Neuronal stem cell (in vitro differentiated cells): ENCODE measurements around the gene CFAP70.

Source experiments
- DNase-seq: peaks from one replicate; pipeline ENCODE4 v3.0.0-alpha.2; 2013; ENCODE audit warnings: low spot score
- H2AFZ ChIP-seq: one replicate; pipeline ENCODE4 v1.6.1; 2013; ENCODE audit warnings: mild to moderate bottlenecking, low read length, inconsistent platforms
- H2AK5ac ChIP-seq: 2 replicates; pipeline ENCODE4 v1.6.1; 2013; ENCODE audit warnings: low read depth, mild to moderate bottlenecking, inconsistent platforms, low read length, moderate library complexity, mixed read lengths
- H2BK120ac ChIP-seq: 2 replicates; pipeline ENCODE4 v1.6.1; 2013; ENCODE audit warnings: low read depth, mild to moderate bottlenecking, inconsistent platforms, low read length, moderate library complexity, mixed read lengths
- H2BK12ac ChIP-seq: one replicate; pipeline ENCODE4 v1.6.1; 2013; ENCODE audit warnings: low read length, inconsistent platforms
- H2BK15ac ChIP-seq: 2 replicates; pipeline ENCODE4 v1.6.1; 2013; ENCODE audit warnings: mild to moderate bottlenecking, low read length, inconsistent platforms, mixed read lengths
- H2BK5ac ChIP-seq: one replicate; pipeline ENCODE4 v1.6.1; 2013; ENCODE audit warnings: inconsistent platforms, mild to moderate bottlenecking, low read length, moderate library complexity
- H3K14ac ChIP-seq: one replicate; pipeline ENCODE4 v1.6.1; 2013; ENCODE audit warnings: low read length, inconsistent platforms
- H3K18ac ChIP-seq: 2 replicates; pipeline ENCODE4 v1.6.1; 2013; ENCODE audit warnings: low read length, inconsistent platforms
- H3K23ac ChIP-seq: 2 replicates; pipeline ENCODE4 v1.6.1; 2013; ENCODE audit warnings: low read depth, mild to moderate bottlenecking, mixed read lengths, low read length, inconsistent platforms; ENCODE audit not compliant: poor library complexity
- H3K27ac ChIP-seq: replicated peaks from 3 replicates; pipeline ENCODE4 v1.5.1; 2013; ENCODE audit warnings: low read length, inconsistent platforms
- H3K27me3 ChIP-seq, 3 experiments: 2 replicates each; pipeline ENCODE4 v1.6.1; 2013; ENCODE audit warnings: low read length in 3 of 3, mild to moderate bottlenecking in 2 of 3, inconsistent platforms in 1 of 3, low read depth in 1 of 3, mixed read lengths in 1 of 3, moderate library complexity in 1 of 3; ENCODE audit not compliant: control insufficient read depth in 3 of 3, insufficient read depth in 3 of 3
- H3K36me3 ChIP-seq, 2 donors: replicated peaks in 1 of 2; 2 replicates each; pipeline ENCODE4 v1.6.1; 2013; ENCODE audit warnings: low read length in 2 of 2; ENCODE audit not compliant: control insufficient read depth in 2 of 2, insufficient read depth in 2 of 2
- H3K4ac ChIP-seq: 2 replicates; pipeline ENCODE4 v1.6.1; 2013; ENCODE audit warnings: inconsistent platforms, mild to moderate bottlenecking, low read length, moderate library complexity
- H3K4me1 ChIP-seq, 2 donors: 1 replicate in 1 of 2; 2 replicates in 1 of 2; pipeline ENCODE4 v1.6.1; 2013; ENCODE audit warnings: low read length in 2 of 2, low read depth in 1 of 2; ENCODE audit not compliant: control insufficient read depth in 2 of 2, insufficient read depth in 1 of 2
- H3K4me2 ChIP-seq: one replicate; pipeline ENCODE4 v1.6.1; 2013; ENCODE audit warnings: mild to moderate bottlenecking, low read length, inconsistent platforms; ENCODE audit not compliant: insufficient read depth, poor library complexity, severe bottlenecking
- H3K4me3 ChIP-seq, 2 donors: 2 replicates each; pipeline ENCODE4 v1.5.1; 2013; ENCODE audit warnings: low read length in 2 of 2, mild to moderate bottlenecking in 2 of 2, inconsistent platforms in 1 of 2, moderate library complexity in 1 of 2
- H3K79me1 ChIP-seq: one replicate; pipeline ENCODE4 v1.6.1; 2013; ENCODE audit warnings: low read depth, mild to moderate bottlenecking, inconsistent platforms, low read length, moderate library complexity
- H3K9ac ChIP-seq: one replicate; pipeline ENCODE4 v1.6.1; 2013; ENCODE audit warnings: mild to moderate bottlenecking, low read depth, low read length, inconsistent platforms; ENCODE audit not compliant: poor library complexity
- H3K9me3 ChIP-seq, 2 donors: replicated peaks in 1 of 2; 2 replicates each; pipeline versions ENCODE3 to v1.6.1; 2013; ENCODE audit warnings: low read length in 2 of 2, mild to moderate bottlenecking in 2 of 2, inconsistent platforms in 1 of 2, low read depth in 1 of 2, mixed read lengths in 1 of 2, moderate library complexity in 1 of 2; ENCODE audit not compliant: control insufficient read depth in 2 of 2, insufficient read depth in 1 of 2
- H4K8ac ChIP-seq: one replicate; pipeline ENCODE4 v1.6.1; 2013; ENCODE audit warnings: low read depth, mild to moderate bottlenecking, inconsistent platforms, low read length, moderate library complexity
- H4K91ac ChIP-seq: one replicate; pipeline ENCODE4 v1.6.1; 2013; ENCODE audit warnings: low read length, low read depth, mild to moderate bottlenecking, inconsistent platforms; ENCODE audit not compliant: poor library complexity
- WGBS, 2 donors: extraction: QIAGEN DNeasy Blood & Tissue Kit; methylation state at CpG; one replicate each; pipeline ENCODE4 v1.1.7; 2013; ENCODE audit warnings: missing lambda C conversion rate in 2 of 2, mixed read lengths in 1 of 2; ENCODE audit not compliant: insufficient read length in 2 of 2, insufficient replicate concordance in 1 of 2; ENCODE audit errors: extremely low coverage in 2 of 2; 5-methylcytosine and 5-hydroxymethylcytosine counted together

The CFAP70 gene

GRCh38 chr10:73252445-73253224, 106.0 kb downstream of the CFAP70 start, which contains the start of gene MRPS16:
TSS of gene MRPS16 (minus strand) at chr10:73252644. CDS start at chr10:73252482, 162 bp downstream.
- Histone ChIP-seq H3K79me1 (peaks cover 2% of the 10 kb centered on the region), H2BK120ac (no peak within 1 kb of the TSS), H4K91ac (no peak within 1 kb of the TSS), H4K8ac (no peak within 1 kb of the TSS), H3K27ac (peak within 1 kb of the TSS; percentile 79), H3K14ac (peak within 1 kb of the TSS; percentile 2), H3K23ac (peak within 1 kb of the TSS; percentile 76), H2AFZ (peak within 1 kb of the TSS; percentile 86), H2BK12ac (no peak within 1 kb of the TSS), H3K4me2 (peak within 1 kb of the TSS; percentile 86), H2AK5ac (no peak within 1 kb of the TSS), H2BK15ac (no peak within 1 kb of the TSS), H3K27me3 (no peaks in the 10 kb centered on the region), H3K36me3 (peaks cover 12 to 47% of the 10 kb centered on the region in 2 donors), H3K4me3 (peak within 1 kb of the TSS; percentile 80 to 84), H2BK5ac (peak within 1 kb of the TSS; percentile 68), H3K4me1 (peaks cover 7 to 14% of the 10 kb centered on the region in 2 donors), H3K18ac (peak within 1 kb of the TSS; percentile 81), H3K9me3 (no peaks in the 10 kb centered on the region), H3K4ac (no peak within 1 kb of the TSS), H3K9ac (peak within 1 kb of the TSS; percentile 92)
- WGBS, 2 donors = no CpG with 5 or more reads among the region's 51 CpGs
- DNase-seq = peak; percentile 92

DNA sequence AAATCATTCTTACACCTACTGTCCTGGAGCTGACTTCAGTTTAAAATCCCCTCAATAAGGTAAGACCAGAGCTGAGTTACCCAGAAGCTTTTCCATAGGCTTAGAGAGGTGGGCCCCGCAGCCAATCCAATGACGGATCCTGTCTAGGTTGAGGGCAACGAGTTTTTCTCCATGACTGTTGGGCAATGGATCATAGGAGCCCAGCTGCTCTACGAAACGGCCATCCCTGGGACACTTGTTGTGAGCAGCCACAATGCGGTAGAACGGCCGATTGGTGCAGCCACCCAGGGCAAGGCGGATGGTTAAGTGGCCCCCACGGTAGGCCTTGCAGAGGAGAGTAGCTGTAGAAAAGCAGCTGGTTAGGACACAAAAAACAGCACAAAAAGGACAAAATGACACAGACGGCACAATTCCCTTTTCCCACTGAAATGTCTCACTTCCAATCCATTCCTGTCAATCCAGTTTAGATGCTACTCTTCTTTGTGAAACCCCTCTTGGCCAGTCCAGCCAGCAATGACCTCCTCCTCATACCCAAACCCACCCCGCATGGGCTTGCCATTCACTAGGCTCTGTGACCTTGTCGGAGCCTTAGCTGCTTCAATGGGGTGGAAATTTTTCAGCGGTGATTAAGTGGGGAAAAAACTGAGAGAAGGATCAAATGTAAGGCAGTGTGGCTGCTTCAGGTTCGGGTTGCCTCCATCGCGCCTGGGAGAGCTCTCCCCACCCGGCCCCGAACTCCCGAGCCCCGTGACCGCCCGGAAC, 106.8 kb downstream of the CFAP70 start:
- Histone ChIP-seq H4K91ac (no peak overlapping the region), H3K4ac (no peak overlapping the region), H3K27ac (peak overlapping the region; percentile 79), H3K9me3 (no peaks in the 10 kb centered on the region), H3K36me3 (peaks cover 13 to 50% of the 10 kb centered on the region in 2 donors), H4K8ac (no peak overlapping the region), H2BK12ac (no peak overlapping the region), H3K18ac (peak overlapping the region; percentile 81), H3K4me1 (peaks cover 9 to 17% of the 10 kb centered on the region in 2 donors), H2BK120ac (no peak overlapping the region), H2BK15ac (no peak overlapping the region), H2AK5ac (no peak overlapping the region), H3K27me3 (no peaks in the 10 kb centered on the region), H3K4me2 (peak overlapping the region; percentile 86), H2AFZ (peak overlapping the region; percentile 86), H3K4me3 (peak overlapping the region; percentile 80 to 84), H3K14ac (no peak overlapping the region), H3K23ac (peak overlapping the region; percentile 76), H3K9ac (peak overlapping the region; percentile 88), H3K79me1 (peaks cover 2% of the 10 kb centered on the region), H2BK5ac (peak overlapping the region; percentile 68)
- peak; percentile 17 for DNase-seq
- WGBS, 2 donors = no CpG with 5 or more reads among the region's 23 CpGs

GRCh38 chr10:73248259-73248724, 110.4 kb downstream of the CFAP70 start:
- Histone ChIP-seq H2AK5ac (no peak overlapping the region), H3K4me3 (no peak overlapping the region), H2BK15ac (no peak overlapping the region), H3K18ac (no peak overlapping the region), H3K14ac (no peak overlapping the region), H3K36me3 (peaks cover 25 to 74% of the 10 kb centered on the region in 2 donors), H3K9me3 (no peaks in the 10 kb centered on the region), H4K91ac (no peak overlapping the region), H3K4me2 (no peak overlapping the region), H2BK12ac (no peak overlapping the region), H2BK5ac (no peak overlapping the region), H3K4me1 (peaks cover 13 to 23% of the 10 kb centered on the region in 2 donors), H2AFZ (no peak overlapping the region), H3K27ac (no peak overlapping the region), H3K27me3 (no peaks in the 10 kb centered on the region), H3K4ac (no peak overlapping the region), H3K23ac (no peak overlapping the region), H3K9ac (no peak overlapping the region), H4K8ac (no peak overlapping the region), H2BK120ac (no peak overlapping the region), H3K79me1 (peaks cover 2% of the 10 kb centered on the region)
- DNase-seq = no peak
- no CpG with 5 or more reads among the region's 5 CpGs for WGBS, 2 donors
